Ramos (cell line): ENCODE data around the gene CCDC169.
"Not testable (repeated sequence)": the region's sequence is repeated elsewhere in the genome, so short reads cannot be mapped to it uniquely, and the experiment has no call there.

ENCODE experiments used
- in situ Hi-C: fragments of 300-500 bp; cut with MboI; formaldehyde crosslinking; loops from one replicate; pipeline ENCODE4 v1.14.3; 2022; ENCODE audit warnings: low sequenced_read_pairs; ENCODE audit not compliant: unreplicated experiment

CCDC169 gene

GRCh38 chr13:36323408-36323807, 25.8 kb upstream of the CCDC169 start:
- in situ Hi-C loops = no loop called here

DNA sequence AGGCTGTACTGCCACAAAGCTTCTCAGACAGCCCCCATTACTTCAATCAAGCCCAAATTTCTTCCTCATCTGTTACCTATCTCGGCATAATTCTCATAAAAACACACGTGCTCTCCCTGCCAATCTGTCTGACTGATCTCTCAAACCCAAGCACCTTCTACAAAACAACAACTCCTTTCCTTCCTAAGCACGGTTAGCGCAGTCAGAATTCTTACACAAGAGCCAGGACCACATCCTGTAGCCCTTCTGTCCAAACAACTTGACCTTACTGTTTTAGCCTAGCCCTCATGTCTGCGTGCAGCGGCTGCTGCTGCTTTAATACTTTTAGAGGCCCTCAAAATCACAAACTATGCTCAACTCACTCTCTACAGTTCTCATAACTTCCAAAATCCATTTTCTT, 22.2 kb upstream of the CCDC169 start:
- in situ Hi-C loops = not testable (repeated sequence)

DNA sequence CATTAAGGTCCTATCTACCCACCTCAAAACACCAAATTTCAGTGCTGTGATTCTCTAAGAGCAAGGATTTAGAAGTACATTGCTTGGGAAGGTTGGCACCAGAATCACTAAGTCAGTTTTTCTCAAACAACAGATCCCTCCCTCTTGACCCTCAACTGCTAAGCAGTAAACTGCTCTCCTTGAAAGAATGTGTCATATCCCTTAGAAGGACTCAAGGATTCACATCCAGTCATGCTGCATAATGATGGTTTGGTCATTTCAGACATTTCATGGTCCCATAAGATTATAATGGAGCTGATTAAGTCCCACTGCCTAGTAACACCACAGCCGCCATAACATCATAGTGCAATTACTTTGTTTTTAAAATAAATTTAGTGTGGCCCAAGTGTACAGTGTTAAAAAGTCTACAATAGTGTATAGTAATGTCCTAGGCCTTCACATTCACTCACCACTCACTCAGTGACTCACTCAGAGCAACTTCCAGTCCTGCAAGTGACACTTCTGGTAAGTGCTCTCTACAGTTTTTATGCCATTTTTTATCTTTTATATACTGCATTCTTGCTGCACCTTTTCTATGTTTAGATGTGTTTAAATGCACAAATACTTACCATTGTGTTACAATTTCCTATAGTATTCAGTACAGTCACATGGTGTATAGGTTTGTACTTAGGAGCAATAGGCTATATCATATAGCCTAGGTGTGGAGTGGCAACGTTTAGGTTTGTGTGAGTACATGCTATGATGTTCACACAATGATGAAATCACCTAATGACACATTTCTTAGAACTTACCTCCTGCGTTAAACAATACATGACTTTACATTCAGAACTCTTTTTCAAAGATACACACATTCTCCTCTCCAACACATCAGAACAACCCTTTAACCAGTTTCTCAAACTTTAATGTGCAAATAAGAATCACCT, 15.7 kb upstream of the CCDC169 start:
- in situ Hi-C loops = no loop called here

DNA sequence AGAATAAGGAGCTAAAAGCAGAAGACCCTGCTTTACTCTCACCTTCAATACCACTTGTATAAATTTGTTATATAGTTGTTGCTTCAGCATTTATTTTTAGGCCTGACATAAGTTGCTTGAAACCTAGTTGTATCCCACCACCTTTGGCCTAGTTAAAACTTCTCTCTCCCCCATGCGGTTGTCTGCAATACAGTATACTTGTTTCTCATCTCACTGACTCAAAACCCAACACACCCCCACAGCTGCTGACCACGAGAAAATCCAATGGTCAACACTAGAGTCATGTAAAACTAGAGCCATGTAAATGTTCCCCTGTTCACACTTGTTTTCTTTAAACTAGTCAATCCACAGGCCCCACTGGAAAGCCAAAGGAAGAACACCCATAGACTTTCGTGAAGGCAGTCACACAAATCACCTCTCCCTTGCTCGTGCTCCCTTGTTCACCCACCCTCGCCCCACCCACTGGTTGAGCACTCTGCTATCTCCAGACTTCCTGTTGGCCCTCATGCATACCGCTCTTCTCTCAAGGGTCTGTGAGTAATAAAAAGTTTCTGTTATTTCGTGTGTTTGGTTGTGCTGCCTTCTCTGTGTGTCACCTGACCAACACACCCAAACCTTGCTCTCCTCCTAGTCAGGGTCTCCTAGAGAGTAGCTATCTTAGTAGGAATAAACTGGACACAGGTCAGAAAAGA, 12.9 kb upstream of the CCDC169 start:
- in situ Hi-C loops = no loop called here

DNA sequence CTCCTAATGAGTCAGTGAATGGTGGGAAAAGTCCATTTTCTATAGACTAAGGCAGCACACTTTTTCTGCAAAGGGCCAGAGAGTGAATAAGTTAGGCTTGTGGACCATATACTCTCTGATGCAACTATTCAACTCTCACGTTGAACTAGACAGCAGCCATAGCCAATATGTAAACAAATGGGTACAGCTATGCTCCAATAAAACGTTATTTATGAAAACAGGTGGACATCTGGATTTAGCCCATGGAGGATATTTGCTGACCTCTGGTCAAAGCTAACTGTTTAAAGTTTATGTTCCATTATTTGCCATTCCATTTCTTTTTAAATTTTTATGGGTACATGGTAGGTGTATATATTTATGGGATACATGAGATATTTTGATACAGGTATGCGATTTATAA, 4.7 kb upstream of the CCDC169 start:
- in situ Hi-C loops = no loop called here

DNA sequence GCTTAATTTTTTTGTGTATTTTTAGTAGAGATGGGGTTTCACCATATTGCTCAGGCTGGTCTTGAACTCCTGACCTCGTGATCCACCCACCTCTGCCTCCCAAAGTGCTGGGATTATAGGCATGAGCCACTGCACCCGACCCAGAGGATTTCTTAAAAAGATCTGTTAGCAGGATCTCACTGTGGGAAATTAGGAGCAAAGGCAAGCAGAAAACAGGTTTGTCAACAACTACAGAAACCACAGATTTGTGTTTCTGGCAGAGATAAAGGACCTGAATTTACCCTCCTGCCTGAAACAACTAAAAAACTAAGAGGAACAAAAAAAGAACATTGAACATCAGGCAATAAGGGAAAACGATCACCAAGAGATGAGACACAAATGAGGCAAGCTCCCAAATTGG, 1.9 kb upstream of the CCDC169 start:
- in situ Hi-C loops = not testable (repeated sequence)

- in situ Hi-C loops = no loop called here
Measured at GRCh38 chr13:36298535-36299068, 988 bp upstream of the CCDC169 start.

GRCh38 chr13:36294096-36294495, 3.5 kb downstream of the CCDC169 start:
- in situ Hi-C loops = no loop called here

- in situ Hi-C loops = no loop called here
Measured at GRCh38 chr13:36293497-36293896, 4.1 kb downstream of the CCDC169 start.

- in situ Hi-C loops = no loop called here
Measured at GRCh38 chr13:36288794-36289391, 8.7 kb downstream of the CCDC169 start.

DNA sequence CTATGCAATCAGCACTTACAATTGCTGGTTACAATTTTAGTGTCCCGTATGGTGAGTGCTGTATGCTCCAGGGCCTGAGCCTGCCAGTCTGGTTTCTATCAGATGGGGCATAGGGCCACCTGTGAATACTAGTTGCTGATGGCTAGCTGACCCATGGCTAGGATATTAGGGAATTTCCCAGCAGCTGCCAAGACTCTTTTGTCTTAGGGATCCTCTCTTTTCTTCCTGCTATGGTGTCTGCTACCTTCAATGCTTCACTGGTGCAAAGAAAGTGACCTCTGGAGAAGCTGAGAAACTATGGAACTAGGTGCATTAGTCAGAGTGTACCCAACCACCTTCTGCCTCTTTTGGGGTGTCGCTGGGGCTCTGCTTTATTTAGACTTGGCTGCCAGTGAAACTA, 11.6 kb downstream of the CCDC169 start:
- in situ Hi-C loops = no loop called here

DNA sequence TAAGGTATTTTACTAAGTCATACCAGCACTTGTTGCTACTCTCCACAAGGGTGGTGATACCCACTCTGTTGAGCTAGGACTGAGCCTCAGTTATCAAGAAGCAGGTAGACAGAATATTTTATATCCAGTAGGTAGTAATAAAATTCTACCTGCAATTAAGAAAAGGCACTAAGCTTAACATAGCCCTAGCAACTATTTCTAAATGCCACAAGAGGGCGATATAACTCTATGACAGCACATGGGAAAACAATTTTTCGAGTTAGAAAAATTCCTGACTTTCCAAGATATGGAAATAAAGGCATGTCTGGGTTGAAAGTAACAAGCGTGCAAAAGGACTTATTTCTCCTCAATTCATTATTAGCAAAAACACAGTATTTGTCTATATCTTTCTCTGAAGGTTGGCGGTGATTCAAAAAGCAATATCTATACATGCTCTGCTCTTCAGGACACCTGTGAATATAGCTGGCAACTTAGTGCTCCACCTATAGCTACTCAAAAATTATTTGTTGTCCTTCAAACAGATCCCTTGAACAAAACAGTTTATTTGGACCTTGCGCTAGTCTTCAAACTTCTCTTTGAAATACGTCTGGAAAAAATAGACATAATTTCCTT, 14.7 kb downstream of the CCDC169 start:
- in situ Hi-C loops = no loop called here

DNA sequence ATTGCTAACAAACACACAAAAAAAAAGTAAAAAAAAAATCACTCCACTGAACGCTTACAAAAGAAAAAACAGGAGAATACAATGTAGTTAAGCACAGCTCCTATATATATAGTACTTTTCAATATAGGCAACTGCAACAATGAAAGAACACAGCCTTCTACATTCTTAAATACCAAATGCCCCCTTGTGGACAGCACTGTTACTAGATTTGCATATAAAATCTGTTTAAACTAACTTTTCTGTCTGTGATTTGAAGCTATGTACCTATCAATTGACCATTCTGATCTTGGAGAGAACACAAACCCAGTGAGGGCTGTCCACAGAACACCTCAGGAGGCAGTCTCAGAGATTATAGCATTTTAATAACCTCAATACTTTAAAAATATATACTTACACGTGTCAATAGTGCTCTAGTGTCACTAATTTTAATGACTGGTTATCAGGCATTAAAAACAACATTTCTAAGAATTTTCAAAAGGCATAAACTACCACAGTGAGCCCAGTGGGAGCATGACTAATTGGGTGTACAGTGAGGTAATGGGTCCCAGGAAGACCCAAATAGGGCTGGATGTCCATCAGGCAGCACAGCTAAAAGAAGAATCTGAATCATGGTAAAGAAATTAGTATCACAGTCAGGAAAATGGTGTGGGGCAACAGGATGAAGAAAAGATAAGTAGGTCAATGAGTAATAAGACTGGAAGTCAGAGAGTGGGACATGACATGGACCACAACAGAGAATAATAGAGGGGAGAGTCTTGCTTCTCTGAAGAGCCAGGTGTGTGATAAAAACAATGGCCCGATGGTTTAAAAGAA, 22.2 kb downstream of the CCDC169 start:
- in situ Hi-C loops = no loop called here

DNA sequence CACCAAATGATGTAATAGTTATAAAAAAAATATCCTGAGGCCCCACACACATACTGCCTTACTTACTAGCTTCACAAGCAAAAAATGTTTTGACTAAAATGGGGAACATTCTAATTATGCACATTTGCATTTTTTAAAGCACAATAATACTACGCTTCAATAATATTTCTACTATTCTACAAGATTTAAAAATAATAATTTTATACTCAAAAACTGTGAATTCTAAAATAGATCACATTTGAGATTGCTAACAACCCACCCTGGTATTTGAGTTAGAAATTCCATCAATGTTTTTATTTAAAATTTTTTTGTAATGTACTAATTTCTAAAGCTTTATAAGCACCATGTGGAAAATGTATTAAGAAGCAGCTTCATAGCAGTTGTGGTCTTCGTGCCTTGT, 24.2 kb downstream of the CCDC169 start:
- in situ Hi-C loops = loop anchor here (25.0 kb wide), 1 partner anchor 286 kb away; no protein-coding TSS in a partner anchor

DNA sequence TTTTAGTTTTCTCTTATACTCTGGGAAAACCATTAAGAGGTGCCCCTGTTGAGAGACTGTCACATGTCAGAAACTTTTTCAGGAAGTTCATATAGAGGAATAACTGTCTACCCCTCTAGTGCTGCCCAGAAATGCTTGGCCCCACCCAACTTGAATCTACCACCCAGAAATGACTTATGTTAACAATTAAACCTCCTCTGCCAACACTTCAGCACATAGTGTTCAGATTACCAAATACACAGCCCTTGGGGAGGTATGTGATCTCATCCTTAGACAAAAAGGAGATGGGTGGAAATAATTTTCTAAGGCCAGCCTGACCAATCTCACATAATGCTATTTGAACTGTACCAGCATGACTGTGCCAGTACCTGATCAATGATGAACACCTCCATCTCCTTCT, 35.6 kb downstream of the CCDC169 start:
- in situ Hi-C loops = loop anchor here (25.0 kb wide), 1 partner anchor 275 kb away; no protein-coding TSS in a partner anchor

- in situ Hi-C loops = loop anchor here (25.0 kb wide), 1 partner anchor 274 kb away; no protein-coding TSS in a partner anchor
Measured at GRCh38 chr13:36261011-36261410, 36.6 kb downstream of the CCDC169 start.

- in situ Hi-C loops = loop anchor here (25.0 kb wide), 1 partner anchor 272 kb away; no protein-coding TSS in a partner anchor
Measured at GRCh38 chr13:36259361-36260137, 38.1 kb downstream of the CCDC169 start.

- in situ Hi-C loops = loop anchor here (25.0 kb wide), 1 partner anchor 272 kb away; no protein-coding TSS in a partner anchor
Measured at GRCh38 chr13:36258831-36259230, 38.8 kb downstream of the CCDC169 start.
